C4-2B (cell line): ENCODE data around the gene CHCT1.

ENCODE experiments used
- H3K27ac ChIP-seq: fragments of 450-650 bp; 2 replicates; pipeline ENCODE4 v1.5.1; 2017
- CTCF ChIP-seq: fragments of 450-650 bp; conservative IDR thresholded peaks from 2 replicates; pipeline ENCODE4 v1.5.1; 2017; ENCODE audit warnings: mild to moderate bottlenecking
- ZFX ChIP-seq: fragments of 450-650 bp; IDR thresholded peaks from 2 replicates; pipeline ENCODE4 v1.6.1; 2017

The CHCT1 gene

DNA sequence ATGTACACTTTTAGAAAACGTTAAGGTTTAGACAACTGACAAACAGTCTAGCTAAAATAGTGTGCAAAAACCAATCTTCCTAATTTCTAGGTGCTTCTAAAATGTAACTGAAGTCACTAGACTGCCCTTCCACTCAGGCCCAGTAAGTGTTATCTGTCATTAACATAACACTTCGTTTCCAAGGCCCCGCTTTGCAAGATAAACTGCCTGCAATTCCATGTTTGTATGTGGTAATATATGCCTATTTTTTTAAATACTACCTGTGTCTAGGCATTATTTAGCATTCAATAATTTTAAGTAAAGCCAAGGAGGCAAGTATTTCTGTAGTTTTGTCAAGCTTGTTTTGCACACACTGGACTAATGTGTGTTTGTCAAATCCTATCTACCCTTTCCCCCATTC, 33.5 kb upstream of the CHCT1 start:
- TF ChIP-seq CTCF (no peak), ZFX (no peak)
- H3K27ac ChIP-seq = no peak overlapping the region

- H3K27ac ChIP-seq = no peak overlapping the region
- TF ChIP-seq CTCF = no peak
- TF ChIP-seq ZFX = no peak
Observed at GRCh38 chr17:60390186-60390585, 32.1 kb upstream of the CHCT1 start.

DNA sequence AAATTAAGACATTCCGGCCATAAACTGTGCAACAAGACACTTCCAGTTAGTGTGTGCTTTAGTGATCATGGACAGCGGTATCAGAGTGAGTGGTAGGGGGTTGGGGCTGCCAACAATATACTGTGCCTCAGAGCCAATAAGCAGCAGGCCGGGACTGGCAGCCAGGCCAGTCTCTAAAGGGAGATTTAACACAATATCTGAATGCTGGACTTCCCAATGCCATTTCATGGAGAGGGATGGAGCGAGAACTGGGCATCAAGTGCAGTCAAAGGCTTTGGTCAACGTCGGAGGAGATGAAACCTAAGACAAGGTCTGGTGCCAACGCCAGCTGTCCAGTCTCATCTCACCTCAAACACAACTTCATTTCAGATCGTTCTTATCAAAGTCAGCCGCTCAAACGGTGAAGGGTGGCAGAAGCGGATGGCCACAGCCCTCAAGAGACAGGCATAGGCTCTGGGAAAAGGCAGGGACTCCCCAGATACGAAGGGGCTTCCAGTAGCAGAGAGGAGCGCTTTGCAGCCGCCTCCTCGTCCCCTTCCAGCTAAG, 31.3 kb upstream of the CHCT1 start:
- peak overlapping the region; percentile 99 for H3K27ac ChIP-seq

DNA sequence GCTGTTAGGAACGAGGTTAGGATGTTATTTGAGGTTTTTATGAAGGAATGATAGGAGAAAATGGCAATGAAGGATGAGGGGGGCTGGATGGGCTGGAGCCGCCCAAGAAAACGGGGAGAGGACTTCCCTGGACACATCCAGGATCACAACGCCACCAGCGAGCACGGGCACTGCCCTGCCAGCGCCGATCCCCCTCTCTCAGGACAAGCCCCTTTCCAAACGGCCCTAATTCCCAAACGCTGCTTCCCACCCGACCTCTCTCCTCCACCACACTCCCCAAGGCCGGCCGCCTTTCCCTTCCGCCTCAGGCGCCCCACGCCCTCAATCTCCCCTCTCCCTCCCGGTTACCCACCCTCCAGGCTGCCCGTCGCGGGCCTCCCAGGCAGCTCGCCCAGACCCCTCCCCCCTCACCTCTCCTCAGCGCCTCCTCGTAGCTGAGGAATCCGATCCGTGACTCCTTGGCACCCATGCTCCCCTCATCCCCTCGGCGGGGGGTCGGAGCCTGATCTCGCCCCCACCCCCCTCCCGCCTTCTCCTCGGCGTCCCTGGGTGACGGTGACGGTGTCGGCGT, 30.7 kb upstream of the CHCT1 start:
- peak overlapping the region; percentile 99 for H3K27ac ChIP-seq
- no peak for TF ChIP-seq ZFX
- no peak for TF ChIP-seq CTCF

More for the DNA sequence above, 31.3 kb upstream of the CHCT1 start:
- TF ChIP-seq ZFX (no peak), CTCF (no peak)

GRCh38 chr17:60392042-60392844, 30.0 kb upstream of the CHCT1 start, which contains the start of gene USP32:
Gene USP32 (minus strand): TSS chr17:60392133. CDS start chr17:60391939, 194 bp downstream.
- TF ChIP-seq CTCF (peak; percentile 29; the same call in 1 of the 2 replicates), ZFX (no peak)
- H3K27ac ChIP-seq = peak within 1 kb of the TSS; percentile 99

DNA sequence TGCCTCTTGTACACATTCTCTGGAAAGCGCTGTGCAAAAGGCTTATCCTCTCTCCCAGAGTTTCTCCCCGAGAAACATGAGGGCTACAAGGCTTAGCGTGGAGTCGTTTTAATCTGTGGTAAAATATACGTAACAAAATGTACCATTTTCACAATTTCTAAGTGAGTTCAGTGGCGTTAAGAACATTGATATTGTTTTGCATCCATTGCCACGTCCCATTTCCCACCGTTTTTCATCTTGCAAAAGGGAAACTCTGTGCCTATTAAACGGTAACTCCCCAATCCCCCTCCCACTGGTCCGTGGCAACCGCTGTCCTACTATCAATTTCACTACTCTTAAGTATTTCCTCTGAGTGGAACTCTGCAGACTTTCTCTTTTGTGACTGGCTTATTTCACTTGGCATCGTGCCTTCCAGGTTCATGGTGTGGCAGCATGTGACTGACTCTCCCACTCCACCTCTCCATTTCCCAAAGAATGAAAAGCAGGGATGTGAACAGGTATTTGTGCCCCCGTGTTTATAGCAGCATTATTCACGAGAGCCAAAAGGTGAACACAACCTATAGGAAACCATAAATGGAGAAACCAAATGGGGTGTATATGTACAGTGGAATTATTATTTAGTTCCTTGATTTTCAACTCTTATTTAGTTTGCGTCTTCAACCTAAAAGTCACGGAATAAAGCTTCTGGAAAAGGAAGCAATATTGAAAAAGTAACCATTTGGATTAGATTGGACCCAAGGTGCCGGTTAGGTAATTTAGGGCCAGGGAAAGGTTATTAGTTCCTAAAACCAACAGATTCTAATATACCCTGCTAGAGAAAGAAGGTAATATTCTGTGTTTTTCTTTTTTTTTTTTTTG, 29.2 kb upstream of the CHCT1 start:
- TF ChIP-seq ZFX = no peak
- no peak for TF ChIP-seq CTCF
- H3K27ac ChIP-seq = peak overlapping the region; percentile 99
